MV-4-11 (cell line): ENCODE measurements around the gene PPARG.
A peak's percentile ranks its signal among the peaks of the same experiment; 100 is the strongest.

Experiments used
- DNase-seq: peaks from one replicate; lab custom pipeline; 2025; lab: John Stamatoyannopoulos, UW

Gene PPARG

DNA sequence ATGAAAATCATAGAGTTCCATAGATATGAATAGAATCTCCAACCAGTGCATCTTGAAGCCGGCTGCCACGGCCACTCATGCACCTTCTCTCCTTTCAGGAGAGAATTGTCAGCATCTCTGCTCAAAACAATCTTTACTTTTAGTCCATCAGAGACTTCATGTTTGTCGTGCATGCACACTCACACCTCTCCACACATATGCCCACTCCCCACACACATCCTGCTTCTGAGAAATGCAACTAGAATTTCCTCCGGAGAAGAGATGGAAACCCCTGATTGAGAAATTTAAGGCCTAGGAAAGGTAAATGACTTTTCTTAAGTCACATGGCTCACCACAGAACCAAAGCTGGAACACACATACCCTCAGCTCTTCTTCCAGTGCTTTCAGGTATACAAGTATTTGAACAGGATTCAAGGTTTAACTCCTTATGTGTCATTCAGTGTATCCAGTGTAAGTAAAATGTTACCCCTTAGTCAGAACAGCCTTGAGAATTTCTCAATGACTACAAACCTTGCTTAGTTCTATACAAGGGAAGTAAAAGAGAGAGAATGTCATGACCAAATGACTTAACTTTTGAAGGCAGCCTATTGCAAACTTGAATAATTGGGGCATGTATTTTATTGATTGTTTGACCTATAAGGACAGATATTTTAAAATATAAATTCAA is 126.3 kb downstream of the PPARG start:
- no peak for DNase-seq

DNA sequence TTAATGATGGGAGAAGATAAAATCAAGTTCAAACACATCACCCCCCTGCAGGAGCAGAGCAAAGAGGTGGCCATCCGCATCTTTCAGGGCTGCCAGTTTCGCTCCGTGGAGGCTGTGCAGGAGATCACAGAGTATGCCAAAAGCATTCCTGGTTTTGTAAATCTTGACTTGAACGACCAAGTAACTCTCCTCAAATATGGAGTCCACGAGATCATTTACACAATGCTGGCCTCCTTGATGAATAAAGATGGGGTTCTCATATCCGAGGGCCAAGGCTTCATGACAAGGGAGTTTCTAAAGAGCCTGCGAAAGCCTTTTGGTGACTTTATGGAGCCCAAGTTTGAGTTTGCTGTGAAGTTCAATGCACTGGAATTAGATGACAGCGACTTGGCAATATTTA is 127.9 kb downstream of the PPARG start:
- no peak for DNase-seq

DNA sequence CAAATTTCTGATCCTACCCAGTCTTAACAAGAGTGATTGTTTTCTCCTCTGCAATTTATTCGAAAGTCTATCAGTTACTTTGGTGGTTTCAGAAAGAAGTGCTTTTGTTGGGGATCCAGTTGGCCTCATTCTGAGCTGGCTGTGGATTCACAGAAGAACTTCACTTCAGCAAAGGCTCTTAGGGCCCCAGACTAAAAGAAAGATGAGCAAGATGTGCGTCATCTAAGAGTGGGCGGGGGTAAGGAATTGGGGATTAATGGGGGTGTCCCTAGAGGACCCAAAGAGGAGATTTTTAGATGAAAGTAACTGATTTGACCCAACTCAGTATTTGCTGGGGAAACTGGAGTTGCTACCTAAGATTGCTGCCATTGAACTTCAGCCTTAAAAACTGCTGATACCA is 131.5 kb downstream of the PPARG start:
- DNase-seq = no peak

DNA sequence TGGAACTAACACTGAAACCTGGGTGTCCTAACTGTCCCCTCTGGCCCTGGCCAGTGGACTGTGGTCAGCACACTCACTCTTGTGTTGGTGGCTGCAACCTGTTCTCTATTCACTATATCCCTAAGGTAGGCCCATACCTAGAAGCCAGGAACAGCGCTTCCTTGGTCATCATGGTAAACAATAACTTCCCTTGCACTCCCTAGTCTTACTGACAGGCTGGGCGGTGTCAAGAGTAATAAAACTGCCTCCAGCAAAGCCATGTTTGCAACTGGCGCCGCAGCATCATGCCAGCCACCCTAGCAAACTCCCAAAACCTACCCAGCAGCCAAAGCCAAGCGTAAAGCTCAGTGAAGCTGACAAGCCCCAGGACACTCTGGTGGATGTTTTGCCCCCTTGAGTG is 132.3 kb downstream of the PPARG start:
- no peak for DNase-seq

DNA sequence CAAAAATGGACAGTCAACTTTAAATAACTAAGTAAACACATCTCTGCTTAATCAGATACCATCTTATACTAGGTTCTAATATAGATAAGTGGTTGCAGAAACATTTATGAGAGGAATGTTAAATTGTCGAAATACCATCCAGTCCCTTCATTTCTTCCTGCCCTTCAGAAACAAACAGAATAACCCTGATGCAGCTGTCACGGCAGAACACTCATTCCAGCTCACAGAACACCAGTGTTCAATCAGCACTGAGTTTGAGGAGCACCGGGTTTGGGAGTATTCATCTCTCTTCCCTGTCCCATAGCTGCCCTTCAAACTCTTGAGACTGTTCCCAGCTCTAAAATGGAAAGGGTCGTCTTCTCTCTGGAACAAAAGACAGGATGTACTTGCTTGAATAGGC is 134.3 kb downstream of the PPARG start:
- DNase-seq = no peak

DNA sequence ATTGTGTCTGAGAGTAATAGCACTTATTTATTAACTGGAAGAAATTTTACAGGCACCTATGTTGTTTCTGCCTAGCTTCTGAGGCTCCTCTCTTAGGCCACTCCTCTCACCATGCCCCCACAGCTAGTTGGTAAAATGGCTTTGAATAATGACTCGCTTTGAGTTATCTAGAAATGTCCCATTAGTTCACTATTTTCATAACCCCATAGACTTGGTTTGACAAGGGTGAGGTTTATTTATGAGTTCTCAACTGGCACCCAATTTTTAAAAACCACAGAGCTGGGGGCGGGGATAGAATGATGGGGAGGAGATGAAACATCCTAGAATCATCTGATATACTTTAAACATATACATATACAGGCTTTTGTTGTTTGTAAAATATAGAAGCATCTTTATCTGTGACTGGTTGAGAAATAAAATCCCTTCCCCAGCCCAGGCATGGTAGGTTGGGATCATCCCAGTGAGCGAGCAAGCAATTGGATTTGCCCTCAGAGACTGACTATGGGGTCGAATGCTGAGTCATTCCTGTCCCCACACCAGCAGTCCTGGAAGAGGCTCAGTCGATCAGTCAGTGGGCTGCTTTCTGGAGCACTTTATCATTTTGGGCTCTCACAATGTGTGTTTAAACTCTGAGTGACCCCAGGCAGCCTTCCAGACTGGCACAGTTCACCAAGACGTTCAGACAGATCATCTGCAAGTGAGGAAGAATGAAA is 135.2 kb downstream of the PPARG start:
- peak; percentile 54 for DNase-seq

DNA sequence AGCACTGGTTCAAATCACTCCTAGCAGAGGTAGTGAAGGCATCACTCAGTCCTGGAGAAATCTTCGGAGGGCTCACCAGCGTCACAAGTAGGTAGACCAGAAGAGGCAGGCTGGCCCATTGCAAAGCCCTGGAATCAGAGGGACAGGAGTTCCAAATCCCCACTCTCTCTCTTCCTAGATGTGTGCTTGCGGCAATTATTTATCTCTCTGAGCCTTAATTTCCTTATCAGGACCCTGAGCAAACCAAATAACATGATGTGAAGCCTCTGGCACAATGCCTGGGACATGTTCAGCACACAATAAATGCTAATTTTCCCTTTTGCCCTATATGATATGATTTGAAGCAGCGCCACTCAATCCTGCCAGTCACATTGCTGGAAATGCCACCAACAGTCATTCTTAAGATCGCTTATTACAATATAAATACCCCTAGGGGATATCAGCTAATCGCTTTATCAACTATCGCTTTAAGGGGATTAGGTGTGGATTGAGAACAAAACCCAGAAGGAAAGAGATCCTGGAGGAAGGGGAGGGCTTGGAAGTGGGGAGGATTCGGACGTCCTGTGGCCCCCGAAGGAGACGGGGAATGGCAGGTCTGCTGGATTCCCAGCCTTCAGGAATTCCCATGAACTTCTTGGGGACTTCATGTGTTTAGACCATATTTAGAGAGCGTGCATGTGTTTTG is 135.9 kb downstream of the PPARG start:
- DNase-seq = no peak

DNA sequence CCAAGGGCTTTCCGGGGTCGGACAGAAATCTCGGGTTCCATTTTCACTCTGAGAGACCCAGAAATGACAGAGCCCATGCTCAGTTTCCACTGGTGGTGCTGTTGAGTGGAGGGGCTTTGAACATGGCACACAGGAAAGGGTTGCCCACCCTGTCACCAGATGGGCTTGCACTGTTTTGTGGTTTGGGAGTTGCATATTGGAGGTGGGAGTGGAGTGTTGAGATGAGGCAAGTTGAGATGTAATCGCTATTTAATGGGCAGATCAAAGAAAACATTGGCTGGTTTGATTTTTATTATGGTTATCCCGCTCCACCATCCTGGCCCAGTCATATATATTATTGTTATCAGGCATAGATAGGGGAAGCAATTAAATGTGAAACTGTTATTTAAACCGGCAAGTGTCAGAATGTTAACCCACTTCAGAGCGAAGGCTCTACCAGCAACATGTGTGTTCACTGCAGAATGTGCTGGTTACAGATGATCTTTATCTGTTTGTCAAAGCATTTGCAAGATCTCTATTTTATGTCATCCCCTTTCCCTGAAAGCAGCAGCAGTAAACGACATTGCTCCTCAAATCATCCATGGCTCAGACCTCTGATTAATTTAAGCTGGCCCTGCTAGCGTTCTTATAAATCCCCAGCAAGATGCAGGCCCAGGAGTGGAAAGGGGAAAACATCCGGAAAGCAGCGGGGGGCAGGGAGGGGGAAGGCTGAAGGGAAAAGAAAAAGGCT is 137.1 kb downstream of the PPARG start:
- DNase-seq = no peak

DNA sequence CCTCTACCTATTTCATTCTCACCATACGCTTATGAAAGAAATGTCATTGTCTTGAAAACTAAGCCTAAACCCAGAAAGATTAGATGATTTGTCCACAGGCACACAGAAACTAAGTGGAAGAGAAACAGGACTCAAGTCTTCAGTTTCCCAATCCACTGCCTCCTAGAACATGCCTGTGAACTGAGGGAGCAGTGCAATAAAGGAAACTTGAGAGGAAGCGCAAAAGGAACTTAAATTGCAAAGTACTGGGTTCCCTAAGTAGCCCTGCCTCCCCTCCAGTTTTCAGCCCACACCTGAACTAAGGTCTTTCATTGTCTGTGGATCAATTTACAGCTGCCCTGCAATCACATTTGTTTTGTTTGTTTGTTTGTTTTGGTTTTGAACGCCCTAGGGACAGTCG is 138.7 kb downstream of the PPARG start:
- peak; percentile 67 for DNase-seq

DNA sequence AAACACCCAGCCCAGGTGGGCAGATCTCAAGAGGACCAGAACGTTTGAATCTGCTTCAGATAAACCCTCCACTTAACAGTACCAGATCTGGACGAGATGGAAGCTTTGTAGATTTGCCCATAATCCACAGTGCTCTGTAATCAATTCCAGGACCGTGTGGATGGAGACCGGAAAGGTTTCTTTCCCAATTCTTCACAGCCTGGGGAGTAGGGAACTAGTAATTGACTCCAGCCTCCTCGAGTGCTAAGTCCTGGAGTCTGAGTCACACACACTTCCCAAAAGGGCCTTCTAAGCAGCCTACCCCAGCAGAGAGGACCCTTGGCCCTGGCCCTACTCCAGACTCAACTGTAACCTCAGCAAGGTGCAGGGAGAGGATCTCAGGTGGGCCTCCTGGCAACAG is 139.3 kb downstream of the PPARG start:
- no peak for DNase-seq

DNA sequence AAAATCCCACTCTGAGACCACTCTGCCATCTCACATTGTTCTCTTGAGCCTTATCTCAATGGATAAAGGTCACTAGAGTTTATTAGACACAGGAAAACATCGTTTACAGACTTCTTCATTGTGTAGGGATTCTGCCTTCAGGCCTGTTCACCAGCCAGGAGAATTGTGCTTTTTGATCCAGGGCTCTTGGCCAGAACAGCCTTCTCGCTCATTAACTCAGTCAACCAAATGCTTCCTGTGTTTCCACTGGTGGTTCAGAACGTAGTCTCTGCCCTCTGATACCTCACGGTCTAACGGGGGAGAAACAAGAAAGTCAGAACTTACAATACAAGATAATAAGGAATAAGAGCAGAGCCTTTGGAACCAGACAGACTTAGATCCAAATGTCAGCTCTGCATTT is 141.2 kb downstream of the PPARG start:
- DNase-seq = no peak

DNA sequence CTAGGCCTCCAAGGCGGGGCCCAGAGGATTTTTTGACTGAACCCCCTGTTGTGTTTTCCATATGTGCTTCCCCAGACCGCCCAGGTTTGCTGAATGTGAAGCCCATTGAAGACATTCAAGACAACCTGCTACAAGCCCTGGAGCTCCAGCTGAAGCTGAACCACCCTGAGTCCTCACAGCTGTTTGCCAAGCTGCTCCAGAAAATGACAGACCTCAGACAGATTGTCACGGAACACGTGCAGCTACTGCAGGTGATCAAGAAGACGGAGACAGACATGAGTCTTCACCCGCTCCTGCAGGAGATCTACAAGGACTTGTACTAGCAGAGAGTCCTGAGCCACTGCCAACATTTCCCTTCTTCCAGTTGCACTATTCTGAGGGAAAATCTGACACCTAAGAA is 145.0 kb downstream of the PPARG start:
- DNase-seq = no peak

DNA sequence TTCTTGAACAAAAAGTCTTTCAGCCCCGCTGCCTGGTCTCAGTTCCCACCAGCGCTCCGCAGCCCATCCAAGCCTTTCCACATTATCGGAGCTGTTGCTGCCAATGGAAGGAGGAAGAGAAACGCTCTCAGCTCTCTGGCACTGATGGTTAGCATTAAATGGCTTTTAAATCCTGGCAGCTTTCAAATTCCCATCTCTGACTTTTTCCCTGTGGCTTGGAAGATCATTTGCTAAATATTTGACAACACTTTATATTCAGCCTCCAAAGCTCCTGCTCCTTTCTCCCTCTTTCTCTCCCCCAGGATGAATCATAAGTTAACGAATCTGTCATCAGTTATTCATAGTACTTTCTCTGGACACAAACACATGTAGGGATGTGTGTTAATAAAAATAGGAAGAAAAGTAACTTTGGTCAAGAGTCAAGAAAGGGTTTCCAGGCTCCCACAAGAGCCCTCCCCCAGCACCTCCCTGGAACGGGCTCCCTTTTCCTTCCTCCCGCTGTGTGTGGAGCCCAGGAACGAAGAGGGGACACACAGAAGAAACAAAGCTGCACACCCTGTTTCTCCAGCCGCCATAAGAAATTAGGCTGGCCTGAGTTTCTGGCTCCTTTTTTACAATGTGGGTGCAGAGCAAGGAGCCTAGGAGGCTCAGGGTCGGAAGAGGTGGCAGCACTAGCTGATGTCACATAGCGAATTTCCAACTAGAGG is 147.8 kb downstream of the PPARG start:
- DNase-seq = no peak

DNA sequence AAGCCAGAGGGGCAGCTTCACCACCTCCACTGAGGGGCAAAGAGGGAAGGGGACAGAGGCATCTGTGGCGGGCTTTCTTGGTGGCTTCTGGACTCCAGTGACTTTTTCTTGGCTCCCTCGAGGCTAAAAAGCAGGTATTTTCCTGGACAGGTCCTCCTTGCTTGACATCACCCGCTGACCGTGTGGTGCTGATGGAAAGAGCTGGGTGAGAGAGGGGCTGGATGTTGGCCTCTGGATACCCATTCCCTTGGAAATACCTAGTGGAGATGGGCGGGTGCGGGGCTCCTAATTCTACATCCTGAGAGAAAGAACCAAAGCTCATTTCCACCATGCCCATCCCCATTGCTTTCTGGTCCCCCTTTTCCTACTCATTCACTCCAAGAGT is 148.3 kb downstream of the PPARG start:
- no peak for DNase-seq

DNA sequence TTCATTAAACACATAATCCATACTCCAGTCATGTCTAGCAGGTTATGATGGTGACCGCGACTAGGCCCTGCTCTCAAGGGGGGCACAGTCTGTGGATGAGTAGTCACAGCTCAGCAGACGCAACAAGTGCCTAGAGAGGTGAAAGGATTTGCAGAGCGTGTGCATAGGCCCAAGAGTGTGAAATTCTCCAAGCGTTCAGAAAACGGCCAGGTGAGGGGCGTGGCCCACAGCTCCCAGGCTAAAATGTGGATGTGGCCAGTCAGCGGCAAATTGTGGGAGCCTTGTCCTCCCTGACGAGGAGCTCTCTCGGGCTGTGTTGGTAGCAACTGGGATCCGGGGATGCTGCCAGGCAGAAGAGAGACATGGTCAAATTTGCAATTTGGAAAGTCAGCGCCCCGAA is 149.0 kb downstream of the PPARG start:
- no peak for DNase-seq

DNA sequence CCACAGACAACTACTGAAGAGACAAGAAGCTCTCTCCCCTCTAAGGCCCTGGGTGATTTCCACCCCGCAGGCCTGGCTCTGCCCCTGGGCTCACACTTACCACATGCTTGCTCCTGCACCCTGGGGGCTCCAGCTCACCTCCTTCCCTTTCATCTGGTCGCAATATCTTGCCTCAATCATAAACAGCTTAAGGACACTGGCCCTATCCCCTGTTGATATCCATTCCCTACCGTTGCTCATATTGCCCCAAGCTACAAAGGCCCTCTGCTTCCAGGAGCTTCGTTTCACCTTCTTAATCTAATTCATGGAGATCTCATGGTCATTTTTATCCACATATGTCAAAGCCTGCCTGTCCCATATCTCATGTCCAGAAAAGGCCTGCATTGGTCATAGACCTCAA is 149.4 kb downstream of the PPARG start:
- no peak for DNase-seq

DNA sequence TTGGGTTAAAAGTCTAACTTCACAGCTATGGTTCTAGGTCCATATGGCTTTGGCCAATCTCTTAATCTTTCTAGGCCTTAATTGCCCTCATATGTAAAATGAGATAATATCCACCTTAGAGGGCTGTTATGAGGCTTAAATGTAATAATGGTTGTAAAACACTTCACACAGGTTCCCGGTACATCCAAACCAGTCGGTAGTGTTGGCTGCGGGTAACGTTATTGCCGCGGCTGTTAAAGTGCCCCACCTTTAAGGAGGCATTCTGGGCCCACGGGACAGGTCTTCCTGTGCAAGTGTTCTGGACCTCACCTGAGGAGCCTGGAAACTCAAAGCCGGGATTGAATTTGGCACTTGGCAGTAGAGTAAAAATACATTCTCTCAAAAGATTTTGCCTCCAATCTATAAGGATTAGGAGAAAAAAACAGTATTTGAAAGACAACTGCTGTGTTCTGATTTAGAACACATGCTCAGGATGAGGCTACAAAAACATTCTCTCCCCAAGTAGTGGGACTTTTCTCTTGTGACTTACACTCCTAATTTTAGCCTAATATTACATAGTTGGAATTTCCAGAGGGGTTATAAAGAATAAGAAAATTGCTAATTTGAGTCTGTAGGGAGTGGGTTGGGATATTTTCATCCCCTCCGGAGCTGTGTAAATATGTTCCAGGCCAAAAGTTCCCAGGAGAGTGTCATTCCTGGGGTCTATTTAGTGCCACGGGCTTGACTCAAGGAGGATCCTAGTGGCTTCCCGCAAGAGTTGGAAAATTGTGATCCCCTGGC is 150.5 kb downstream of the PPARG start:
- DNase-seq = no peak

DNA sequence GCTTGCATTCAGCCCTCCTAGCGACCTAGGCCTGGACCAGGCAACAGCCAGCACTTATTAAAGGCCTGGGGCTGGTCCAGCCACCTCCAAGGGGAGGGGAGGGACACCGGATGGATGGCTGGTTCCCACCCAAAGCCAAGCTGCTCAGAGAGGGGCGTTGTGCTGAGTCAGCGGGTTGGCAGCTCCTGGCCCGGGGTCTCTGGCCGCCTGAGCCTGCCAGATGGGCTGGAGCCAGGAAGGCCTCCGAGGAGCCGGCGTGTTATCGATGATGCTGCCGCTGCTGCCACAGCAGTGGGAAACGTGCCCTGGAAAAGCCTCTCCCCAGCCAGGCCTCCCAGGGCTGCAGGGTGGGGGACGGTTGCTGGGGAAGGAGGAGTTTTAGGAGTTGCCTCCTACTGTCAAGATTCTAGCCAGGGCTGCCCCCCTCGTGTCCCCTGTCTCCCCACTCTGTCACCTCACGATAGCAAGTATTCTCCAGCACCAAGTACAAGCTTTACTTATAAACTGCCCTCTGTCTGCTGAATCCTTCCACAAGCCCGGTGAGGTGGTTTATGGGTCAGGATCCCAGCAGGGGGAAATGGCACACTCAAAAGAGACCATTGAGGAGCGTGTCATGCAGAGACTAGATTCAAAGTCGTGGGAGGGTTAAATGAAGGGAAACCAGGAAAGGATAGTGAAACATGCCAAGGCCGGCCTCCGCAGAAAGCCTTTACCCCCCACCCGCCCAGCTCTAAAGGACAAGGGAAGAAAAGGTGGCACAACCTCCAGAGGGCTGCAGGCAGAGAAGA is 152.3 kb downstream of the PPARG start:
- no peak for DNase-seq

DNA sequence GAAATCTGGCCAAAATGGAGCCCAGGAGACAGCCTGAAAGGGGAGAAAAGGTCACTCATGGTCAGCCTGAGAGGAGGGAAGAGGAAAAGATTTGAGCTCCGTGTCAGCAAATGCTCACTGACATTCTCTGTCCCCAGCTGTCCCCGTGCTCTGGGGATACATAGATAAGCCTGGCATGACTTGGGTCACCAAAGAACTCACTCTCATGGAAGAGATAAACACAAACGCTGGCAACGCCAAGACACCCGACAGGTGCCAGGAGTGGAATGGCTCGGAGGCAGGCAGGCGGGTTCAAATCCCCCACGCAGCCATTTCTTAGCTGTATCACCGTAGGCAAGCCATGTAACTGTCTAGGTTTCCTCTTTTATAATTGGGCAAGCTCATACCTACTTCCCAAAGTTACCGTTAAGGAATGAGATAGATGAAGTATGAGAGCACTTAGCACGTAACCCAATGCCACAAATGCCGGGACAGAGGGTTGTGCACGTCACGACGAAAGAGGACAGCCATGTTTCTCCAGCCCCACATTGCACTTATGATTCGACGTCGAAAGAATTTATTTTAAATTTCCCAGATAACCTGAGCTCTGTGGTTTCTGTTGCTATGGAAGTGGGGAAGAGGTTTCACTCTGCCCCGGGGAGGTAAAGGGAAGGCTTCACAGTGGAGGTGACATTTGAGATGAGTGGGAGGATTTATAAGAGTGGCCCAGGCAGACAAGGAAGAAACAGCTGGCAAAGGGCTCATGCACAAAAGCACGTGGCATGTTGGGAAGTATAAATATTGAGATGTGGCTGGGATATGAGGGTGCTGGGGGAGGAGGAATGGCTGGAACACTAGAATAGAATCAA is 154.0 kb downstream of the PPARG start:
- DNase-seq = no peak
